CD8-positive, alpha-beta memory T cell (primary cell): ENCODE results near the gene PTPRC. TPM values are rescaled to one million over a fixed set of nuclear protein-coding genes. Genes with fewer than 3 reads are reported as not detected.

Experiments used
- CTCF ChIA-PET: fragments of 350-600 bp; sonication (Branson Sonifier 250); formaldehyde crosslinking; loops from one replicate; lab custom pipeline; 2021; ENCODE audit warnings: antibody characterized with exemption; lab: Charles Lee
- POLR2A ChIA-PET: fragments of 350-600 bp; sonication (Branson Sonifier 250); formaldehyde crosslinking; loops from one replicate; lab custom pipeline; 2021; ENCODE audit warnings: antibody characterized with exemption; lab: Charles Lee
- DNase-seq, 5 donors: peaks; one replicate each; pipeline versions ENCODE4 v3.0.0 to v3.0.0-alpha.2; 2020 to 2022; ENCODE audit warnings: mixed read lengths in 1 of 5
- H3K27ac ChIP-seq: one replicate; pipeline ENCODE4 v1.7.0; 2013; ENCODE audit warnings: low read depth, mild to moderate bottlenecking, low read length, moderate library complexity
- H3K27me3 ChIP-seq: 2 replicates; pipeline ENCODE4 v1.7.0; 2013; ENCODE audit warnings: low read length, mild to moderate bottlenecking; ENCODE audit not compliant: insufficient read depth, poor library complexity, severe bottlenecking
- H3K36me3 ChIP-seq: 2 replicates; pipeline ENCODE4 v1.7.0; 2013; ENCODE audit warnings: mild to moderate bottlenecking, low read length, moderate library complexity; ENCODE audit not compliant: insufficient read depth
- H3K4me1 ChIP-seq: 2 replicates; pipeline ENCODE4 v1.7.0; 2013; ENCODE audit warnings: mild to moderate bottlenecking, low read length, moderate library complexity; ENCODE audit not compliant: insufficient read depth
- H3K4me3 ChIP-seq: 2 replicates; pipeline ENCODE4 v1.7.0; 2013; ENCODE audit warnings: mild to moderate bottlenecking, low read length
- H3K9me3 ChIP-seq: 2 replicates; pipeline ENCODE4 v1.7.0; 2013; ENCODE audit warnings: mild to moderate bottlenecking, low read length
- H3K27ac Mint-ChIP-seq, 8 donors: one replicate each; pipeline ENCODE4 v1.8.0; 2020 to 2021; ENCODE audit warnings: mixed read lengths in 8 of 8, mild to moderate bottlenecking in 6 of 8, inconsistent platforms in 3 of 8, moderate library complexity in 3 of 8
- H3K27me3 Mint-ChIP-seq, 2 donors: one replicate each; pipeline ENCODE4 v1.8.0; 2020 to 2021; ENCODE audit warnings: mixed read lengths in 2 of 2, mild to moderate bottlenecking in 1 of 2, moderate library complexity in 1 of 2
- H3K36me3 Mint-ChIP-seq, 3 donors: one replicate each; pipeline ENCODE4 v1.8.0; 2020 to 2021; ENCODE audit warnings: mixed read lengths in 3 of 3, inconsistent platforms in 1 of 3, mild to moderate bottlenecking in 1 of 3
- H3K4me1 Mint-ChIP-seq, 3 donors: one replicate each; pipeline ENCODE4 v1.8.0; 2020 to 2021; ENCODE audit warnings: mixed read lengths in 3 of 3, inconsistent platforms in 1 of 3, mild to moderate bottlenecking in 1 of 3
- H3K4me3 Mint-ChIP-seq, 7 donors: one replicate each; pipeline ENCODE4 v1.8.0; 2020 to 2021; ENCODE audit warnings: mixed read lengths in 7 of 7, mild to moderate bottlenecking in 6 of 7, moderate library complexity in 4 of 7, inconsistent platforms in 2 of 7
- H3K9me3 Mint-ChIP-seq, 5 donors: one replicate each; pipeline ENCODE4 v1.8.0; 2020 to 2022; ENCODE audit warnings: mixed read lengths in 5 of 5, mild to moderate bottlenecking in 3 of 5, moderate library complexity in 2 of 5, inconsistent platforms in 1 of 5
- polyA plus RNA-seq: library from polyadenylated mRNA; unstranded; fragments of 300-500 nt; fragmentation: Illumina TruSeq; gene quantifications from one replicate; pipeline ENCODE4 v1.2.3, GENCODE V29; 2021
- total RNA-seq, 2 experiments: library from RNA; stranded (reverse); gene quantifications; one replicate each; pipeline ENCODE4 v1.2.3, GENCODE V29; 2021

Gene PTPRC
- total and polyA plus RNA-seq, 3 experiments from 2014 or later = 311 to 1,381 (median 319) TPM

GRCh38 chr1:198637157-198637556, 1.7 kb upstream of the PTPRC start:
- no peaks in the 10 kb centered on the region for H3K9me3 Mint-ChIP-seq
- no peak overlapping the region for H3K27ac ChIP-seq
- peak overlapping the region; percentile 51 to 89 (median 71) for H3K4me3 Mint-ChIP-seq
- ChIA-PET CTCF (interaction anchor here (1.2 to 5.0 kb wide), 4 partner anchors 12 to 53 kb away, joined by 3 to 51 read pairs (median 4); no protein-coding TSS in a partner anchor), POLR2A (interaction anchor here (0.6 to 7.3 kb wide), 6 partner anchors 8 to 299 kb away, joined by 3 to 78 read pairs (median 4); no protein-coding TSS in a partner anchor)
- peaks cover 57% of the 10 kb centered on the region for H3K4me1 ChIP-seq
- no peak overlapping the region for H3K4me3 ChIP-seq
- peaks cover 54 to 59% (median 59%) of the 10 kb centered on the region in 3 donors for H3K4me1 Mint-ChIP-seq
- H3K27ac Mint-ChIP-seq = peak overlapping the region; percentile 89 to 99 (median 94)
- no peaks in the 10 kb centered on the region for H3K9me3 ChIP-seq
- H3K27me3 ChIP-seq = no peaks in the 10 kb centered on the region
- H3K27me3 Mint-ChIP-seq = no peaks in the 10 kb centered on the region
- H3K36me3 ChIP-seq = peaks cover 6% of the 10 kb centered on the region
- no peak for DNase-seq
- H3K36me3 Mint-ChIP-seq = peaks cover 2 to 21% (median 15%) of the 10 kb centered on the region in 3 donors

GRCh38 chr1:198637916-198638437, 863 bp upstream of the PTPRC start:
- CTCF ChIA-PET = interaction anchor here (3.3 to 5.0 kb wide), 2 partner anchors 16 to 17 kb away, joined by 30 to 51 read pairs; no protein-coding TSS in a partner anchor
- peaks cover 8 to 30% (median 24%) of the 10 kb centered on the region in 3 donors for H3K36me3 Mint-ChIP-seq
- DNase-seq = no peak
- POLR2A ChIA-PET = interaction anchor here (0.7 to 7.3 kb wide), 5 partner anchors 9 to 93 kb away, joined by 3 to 78 read pairs (median 6); no protein-coding TSS in a partner anchor
- peaks cover 51% of the 10 kb centered on the region for H3K4me1 ChIP-seq
- H3K27me3 ChIP-seq = no peaks in the 10 kb centered on the region
- no peaks in the 10 kb centered on the region for H3K27me3 Mint-ChIP-seq
- H3K27ac ChIP-seq = peak overlapping the region; percentile 91
- peak overlapping the region; percentile 85 to 97 (median 89) for H3K4me3 Mint-ChIP-seq
- no peaks in the 10 kb centered on the region for H3K9me3 ChIP-seq
- peak overlapping the region; percentile 82 to 99 (median 94) for H3K27ac Mint-ChIP-seq
- peaks cover 51 to 62% (median 53%) of the 10 kb centered on the region in 3 donors for H3K4me1 Mint-ChIP-seq
- H3K36me3 ChIP-seq = peaks cover 10% of the 10 kb centered on the region
- H3K4me3 ChIP-seq = peak overlapping the region; percentile 70
- H3K9me3 Mint-ChIP-seq = no peaks in the 10 kb centered on the region

- peak overlapping the region; percentile 82 to 99 (median 94) for H3K27ac Mint-ChIP-seq
- ChIA-PET POLR2A (interaction anchor here (0.8 to 7.3 kb wide), 6 partner anchors 11 to 94 kb away, joined by 3 to 78 read pairs (median 4); no protein-coding TSS in a partner anchor), CTCF (interaction anchor here (1.4 to 3.3 kb wide), 2 partner anchors 18 to 120 kb away, joined by 4 to 30 read pairs; no protein-coding TSS in a partner anchor)
- no peaks in the 10 kb centered on the region for H3K9me3 Mint-ChIP-seq
- no peaks in the 10 kb centered on the region for H3K27me3 Mint-ChIP-seq
- Histone ChIP-seq H3K9me3 (no peaks in the 10 kb centered on the region), H3K36me3 (peaks cover 14% of the 10 kb centered on the region), H3K4me1 (peaks cover 52% of the 10 kb centered on the region), H3K27ac (peak overlapping the region; percentile 91), H3K4me3 (peak overlapping the region; percentile 70), H3K27me3 (no peaks in the 10 kb centered on the region)
- peaks cover 49 to 62% (median 51%) of the 10 kb centered on the region in 3 donors for H3K4me1 Mint-ChIP-seq
- H3K4me3 Mint-ChIP-seq = peak overlapping the region; percentile 85 to 97 (median 89)
- peaks cover 12 to 34% (median 26%) of the 10 kb centered on the region in 3 donors for H3K36me3 Mint-ChIP-seq
- no peak for DNase-seq
Observed at GRCh38 chr1:198638441-198638840, 399 bp upstream of the PTPRC start.

DNA sequence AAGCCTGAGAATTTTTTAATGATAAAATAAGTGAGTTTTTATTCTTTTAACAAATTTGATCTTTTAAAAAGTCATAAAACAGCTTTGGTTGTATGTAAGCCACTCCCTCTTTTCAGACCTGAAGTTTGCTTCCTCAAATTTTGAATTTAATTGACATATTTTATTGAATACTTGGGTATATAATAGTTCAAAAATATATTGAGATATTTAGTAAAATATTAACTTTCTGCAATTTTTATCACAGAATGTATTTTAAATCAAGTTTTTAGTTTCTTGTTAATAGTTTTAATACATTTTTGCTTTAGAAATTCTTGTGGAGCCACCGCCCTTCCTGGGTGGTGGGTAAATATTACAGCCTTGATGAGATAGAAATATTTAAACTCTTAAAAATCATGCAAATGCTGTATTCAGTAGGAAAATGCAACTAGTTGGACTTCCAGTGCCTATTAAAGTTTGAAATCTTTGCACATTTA, 867 bp downstream of the PTPRC start:
- H3K9me3 ChIP-seq = no peaks in the 10 kb centered on the region
- H3K27me3 ChIP-seq = no peaks in the 10 kb centered on the region
- H3K36me3 ChIP-seq = peaks cover 20% of the 10 kb centered on the region
- peak overlapping the region; percentile 70 for H3K4me3 ChIP-seq
- H3K4me1 ChIP-seq = peaks cover 50% of the 10 kb centered on the region
- no peaks in the 10 kb centered on the region for H3K9me3 Mint-ChIP-seq
- peak overlapping the region; percentile 82 to 99 (median 94) for H3K27ac Mint-ChIP-seq
- peaks cover 46 to 62% (median 48%) of the 10 kb centered on the region in 3 donors for H3K4me1 Mint-ChIP-seq
- H3K27ac ChIP-seq = peak overlapping the region; percentile 91
- ChIA-PET POLR2A (interaction anchor here (0.8 to 7.3 kb wide), 6 partner anchors 16 to 83 kb away, joined by 3 to 78 read pairs (median 8); no protein-coding TSS in a partner anchor), CTCF (interaction anchor here (1.0 to 3.3 kb wide), 5 partner anchors 10 to 121 kb away, joined by 3 to 30 read pairs (median 4); no protein-coding TSS in a partner anchor)
- H3K4me3 Mint-ChIP-seq = peak overlapping the region; percentile 85 to 97 (median 89)
- no peak for DNase-seq
- no peaks in the 10 kb centered on the region for H3K27me3 Mint-ChIP-seq
- H3K36me3 Mint-ChIP-seq = peaks cover 18 to 45% (median 26%) of the 10 kb centered on the region in 3 donors

DNA sequence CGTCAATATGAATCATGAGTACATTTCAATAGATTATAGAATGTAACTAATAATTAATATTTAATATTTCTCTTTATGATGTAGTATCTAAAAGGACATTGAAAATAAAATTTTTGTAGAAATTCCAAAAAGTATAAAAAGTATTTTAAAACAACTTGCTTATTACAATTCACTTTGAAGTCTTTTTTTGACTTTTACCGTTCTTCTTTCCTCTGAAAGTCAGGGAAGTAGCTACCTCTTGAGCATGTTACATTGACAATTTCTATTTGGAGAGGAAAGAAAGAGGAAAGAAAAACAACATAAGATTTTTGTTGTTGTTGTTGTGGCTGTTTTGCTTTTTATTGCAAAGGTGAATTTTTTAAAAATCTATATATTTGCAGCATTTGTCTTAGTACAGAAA, 1.3 kb downstream of the PTPRC start:
- Mint-ChIP-seq H3K4me3 (peak overlapping the region; percentile 85 to 97 (median 89)), H3K36me3 (peaks cover 19 to 48% (median 26%) of the 10 kb centered on the region in 3 donors), H3K9me3 (no peaks in the 10 kb centered on the region), H3K4me1 (peaks cover 49 to 64% (median 50%) of the 10 kb centered on the region in 3 donors), H3K27me3 (no peaks in the 10 kb centered on the region), H3K27ac (peak overlapping the region; percentile 73 to 99 (median 94))
- Histone ChIP-seq H3K36me3 (peaks cover 21% of the 10 kb centered on the region), H3K4me1 (peaks cover 53% of the 10 kb centered on the region), H3K27ac (peak overlapping the region; percentile 91), H3K9me3 (no peaks in the 10 kb centered on the region), H3K27me3 (no peaks in the 10 kb centered on the region), H3K4me3 (peak overlapping the region; percentile 70)
- DNase-seq = no peak
- ChIA-PET CTCF (interaction anchor here (0.9 to 3.3 kb wide), 5 partner anchors 10 to 120 kb away, joined by 3 to 30 read pairs (median 4); no protein-coding TSS in a partner anchor), POLR2A (interaction anchor here (0.8 to 7.3 kb wide), 6 partner anchors 11 to 64 kb away, joined by 3 to 78 read pairs (median 8); no protein-coding TSS in a partner anchor)

DNA sequence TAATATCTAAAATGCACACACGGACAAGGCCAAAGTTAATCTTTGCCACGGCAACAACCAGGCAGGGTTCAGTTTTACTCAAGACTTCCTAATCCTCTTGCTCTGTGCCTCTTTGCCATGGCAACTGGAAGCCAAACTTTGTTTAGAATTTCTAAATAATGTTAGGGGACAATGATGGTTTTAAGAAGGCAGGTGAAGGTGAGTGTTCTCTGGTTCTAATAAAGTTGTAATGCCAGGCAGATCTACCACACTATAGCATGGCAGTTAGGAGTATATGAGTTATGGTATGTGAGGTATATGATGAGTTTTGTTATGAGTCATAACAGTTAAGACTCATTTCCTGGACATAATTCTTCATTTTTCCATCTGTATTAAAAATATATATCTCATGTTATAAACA, 2.7 kb downstream of the PTPRC start:
- H3K4me1 ChIP-seq = peaks cover 53% of the 10 kb centered on the region
- Mint-ChIP-seq H3K36me3 (peaks cover 23 to 60% (median 23%) of the 10 kb centered on the region in 3 donors), H3K27me3 (no peaks in the 10 kb centered on the region), H3K4me3 (peak overlapping the region; percentile 85 to 96 (median 91)), H3K4me1 (peaks cover 44 to 62% (median 45%) of the 10 kb centered on the region in 3 donors), H3K27ac (peak overlapping the region; percentile 87 to 99 (median 92)), H3K9me3 (no peaks in the 10 kb centered on the region)
- peak overlapping the region; percentile 85 for H3K4me3 ChIP-seq
- H3K36me3 ChIP-seq = peaks cover 27% of the 10 kb centered on the region
- ChIA-PET POLR2A (interaction anchor here (1.4 kb wide), 1 partner anchor 21 kb away, joined by 3 read pairs; no protein-coding TSS in a partner anchor), CTCF (no interaction called here)
- H3K9me3 ChIP-seq = no peaks in the 10 kb centered on the region
- DNase-seq = peak in 3 of 5 donors; percentile 38 to 62 (median 56)
- peak overlapping the region; percentile 91 for H3K27ac ChIP-seq
- no peaks in the 10 kb centered on the region for H3K27me3 ChIP-seq

DNA sequence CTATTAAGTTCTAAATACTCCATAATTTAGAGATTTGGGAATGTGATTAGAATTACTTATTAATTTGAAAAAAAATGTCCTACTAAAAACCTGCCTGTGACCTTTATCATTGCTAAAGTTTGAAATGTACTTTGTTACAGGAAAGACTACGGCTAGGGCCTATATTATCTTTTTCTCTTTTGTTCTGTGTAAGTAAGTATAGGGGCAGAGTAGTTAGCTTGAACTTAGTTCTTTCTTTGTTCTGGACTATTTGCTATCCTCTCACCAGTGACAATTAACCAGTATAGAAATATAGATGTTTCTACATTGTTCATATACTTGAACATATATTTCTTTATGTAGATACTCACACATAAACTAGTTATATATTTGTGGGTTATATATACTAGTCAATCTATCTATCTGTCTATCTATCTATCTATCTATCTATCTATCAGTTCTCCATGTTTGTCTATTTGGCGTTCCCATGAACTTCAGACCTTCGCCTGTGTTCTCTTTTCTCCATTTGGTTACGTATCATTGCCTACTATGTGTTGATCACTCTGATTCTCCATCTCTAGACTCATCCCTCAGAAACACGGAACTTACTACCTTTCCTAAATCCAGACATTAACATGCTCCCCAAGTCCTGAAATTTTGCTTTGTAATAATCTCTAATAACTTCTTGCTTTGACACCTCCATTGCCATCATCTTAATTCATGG, 3.3 kb downstream of the PTPRC start:
- Mint-ChIP-seq H3K36me3 (peaks cover 28 to 66% (median 28%) of the 10 kb centered on the region in 3 donors), H3K27ac (peak overlapping the region; percentile 87 to 99 (median 92)), H3K4me3 (peak overlapping the region; percentile 85 to 96 (median 91)), H3K4me1 (peaks cover 44 to 62% (median 45%) of the 10 kb centered on the region in 3 donors), H3K9me3 (no peaks in the 10 kb centered on the region), H3K27me3 (no peaks in the 10 kb centered on the region)
- no peaks in the 10 kb centered on the region for H3K27me3 ChIP-seq
- peaks cover 27% of the 10 kb centered on the region for H3K36me3 ChIP-seq
- peaks cover 53% of the 10 kb centered on the region for H3K4me1 ChIP-seq
- peak overlapping the region; percentile 85 for H3K4me3 ChIP-seq
- no peaks in the 10 kb centered on the region for H3K9me3 ChIP-seq
- H3K27ac ChIP-seq = peak overlapping the region; percentile 91
- CTCF ChIA-PET = no interaction called here
- DNase-seq = no peak
- POLR2A ChIA-PET = interaction anchor here (1.0 to 1.4 kb wide), 2 partner anchors 21 to 37 kb away, joined by 3 to 8 read pairs; no protein-coding TSS in a partner anchor
